HuH-7.5 (cell line): ENCODE measurements around the gene TMEM217.
"Not testable (repeated sequence)": the region's sequence is repeated elsewhere in the genome, so short reads cannot be mapped to it uniquely, and the experiment has no call there.

ENCODE experiments used
- DNase-seq: peaks from one replicate; pipeline ENCODE4 v3.0.0; 2011; ENCODE audit warnings: low spot score

TMEM217 gene

DNA sequence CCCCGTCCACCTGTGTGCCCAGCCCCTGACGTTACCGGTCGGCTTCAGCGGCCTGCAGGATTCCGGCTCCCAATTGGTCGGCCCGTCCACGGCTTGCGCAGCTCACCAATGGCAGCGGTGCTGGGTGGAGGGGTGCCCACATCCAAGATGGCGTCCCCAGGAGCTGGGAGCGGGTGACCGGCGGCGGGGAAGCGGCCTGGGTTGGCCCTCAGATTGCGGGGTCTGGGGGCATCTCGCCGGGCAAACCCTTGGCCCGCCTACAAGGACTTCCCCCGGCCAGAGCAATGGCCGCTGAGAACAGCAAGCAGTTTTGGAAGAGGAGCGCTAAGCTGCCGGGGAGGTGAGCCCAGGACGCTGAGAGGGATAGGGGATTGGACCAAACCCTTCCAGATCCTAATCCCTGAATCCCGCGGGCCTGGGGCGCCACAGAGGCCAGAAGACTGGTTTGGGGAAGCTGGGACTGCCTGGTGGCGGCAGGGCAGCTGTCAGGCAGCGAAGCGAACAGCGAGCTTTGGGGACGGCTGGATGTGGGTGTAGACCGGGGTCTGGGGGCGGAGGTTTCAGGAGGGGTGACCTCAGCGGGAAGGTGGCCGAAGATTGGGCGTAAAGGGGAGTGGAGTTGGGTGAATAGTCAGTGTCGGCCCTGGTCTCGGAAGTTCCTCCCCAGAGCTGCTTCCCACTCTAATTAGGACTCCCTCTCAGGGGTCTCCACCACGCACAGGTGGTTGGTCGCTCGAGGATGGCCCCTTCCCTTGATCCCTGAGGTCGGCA is at the start of gene TMEM217, which contains the start of gene TBC1D22B:
TMEM217 (minus strand) TSS at position 511 of the 771 bp plus-strand sequence. CDS start 39,114 bp downstream, outside the sequence.
TBC1D22B (plus strand) TSS at position 139 of the 771 bp plus-strand sequence; CDS start at position 285, 146 bp downstream.
- peak; percentile 83 for DNase-seq

DNA sequence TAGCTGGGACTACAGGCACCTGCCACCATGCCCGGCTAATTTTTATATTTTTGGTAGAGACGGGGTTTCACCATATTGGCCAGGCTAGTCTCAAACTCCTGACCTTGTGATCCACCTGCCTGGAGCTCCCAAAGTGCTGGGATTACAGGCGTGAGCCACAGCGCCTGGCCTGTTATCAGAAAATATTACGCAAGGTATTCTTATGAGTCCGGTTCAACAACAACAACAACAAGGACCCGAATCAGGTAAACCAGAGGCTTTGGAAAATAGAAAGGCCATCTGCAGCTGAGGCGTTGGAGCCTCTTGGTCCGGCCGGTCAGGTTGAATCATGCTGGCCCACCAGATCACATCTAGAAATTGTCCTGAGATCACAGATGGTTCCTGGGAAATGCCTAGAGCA is 49.5 kb upstream of the TMEM217 start:
- DNase-seq, result not testable (repeated sequence)

DNA sequence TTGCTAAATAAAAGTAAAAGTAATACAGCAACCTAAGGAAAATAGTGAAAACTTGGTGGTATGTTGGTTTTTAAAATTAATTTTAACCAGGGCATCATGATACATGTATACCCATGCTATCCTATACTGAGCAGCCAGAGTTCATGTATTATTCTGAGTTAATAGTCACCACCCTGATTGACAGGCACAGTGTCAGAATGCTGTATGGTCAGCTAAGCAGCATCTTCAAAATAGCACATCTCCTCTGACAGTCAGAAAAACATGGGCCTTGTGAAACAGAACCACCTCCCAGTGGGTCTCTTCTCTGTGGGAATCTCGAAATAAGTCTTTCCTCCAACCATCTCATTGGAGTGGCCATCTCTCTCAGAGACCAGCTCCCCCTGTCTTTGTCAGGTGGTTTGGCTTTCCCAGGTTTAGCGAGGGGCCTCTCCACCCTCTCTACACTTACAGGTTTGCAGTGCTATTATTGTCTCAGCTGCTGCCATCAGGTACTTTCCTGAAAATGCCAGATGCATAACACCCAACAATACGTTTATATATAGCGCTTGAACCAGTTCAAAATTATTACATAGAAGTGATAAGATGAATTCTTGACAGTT is 48.8 kb upstream of the TMEM217 start:
- no peak for DNase-seq

DNA sequence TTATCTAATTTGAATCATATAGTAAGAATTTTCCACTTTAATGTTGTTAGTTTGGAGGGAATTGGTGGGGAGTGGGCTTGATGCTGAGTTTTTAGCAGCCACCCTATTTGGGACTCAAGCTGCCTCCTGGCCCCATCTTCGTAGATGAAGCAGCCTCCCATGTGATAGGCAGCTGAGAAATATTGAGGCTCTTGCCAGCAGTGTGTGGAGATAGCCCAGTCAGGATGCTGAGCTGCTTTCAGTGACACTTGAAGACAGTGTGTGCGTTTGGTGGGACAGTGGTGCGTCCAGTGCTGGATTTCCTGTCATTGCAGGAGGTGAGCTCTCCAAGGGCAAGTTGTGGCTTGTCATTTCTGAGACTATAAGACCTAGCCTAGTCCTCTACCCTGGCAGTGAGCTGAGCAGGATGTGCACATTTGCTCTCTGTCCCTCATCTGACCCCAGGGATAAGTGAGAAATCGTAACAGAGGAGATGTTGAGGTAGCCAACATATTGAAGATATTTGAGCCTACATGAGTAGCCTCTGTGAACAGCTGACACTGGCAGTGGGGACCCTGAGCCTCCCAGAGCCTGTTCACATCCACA is 48.0 kb upstream of the TMEM217 start:
- DNase-seq, result no peak

DNA sequence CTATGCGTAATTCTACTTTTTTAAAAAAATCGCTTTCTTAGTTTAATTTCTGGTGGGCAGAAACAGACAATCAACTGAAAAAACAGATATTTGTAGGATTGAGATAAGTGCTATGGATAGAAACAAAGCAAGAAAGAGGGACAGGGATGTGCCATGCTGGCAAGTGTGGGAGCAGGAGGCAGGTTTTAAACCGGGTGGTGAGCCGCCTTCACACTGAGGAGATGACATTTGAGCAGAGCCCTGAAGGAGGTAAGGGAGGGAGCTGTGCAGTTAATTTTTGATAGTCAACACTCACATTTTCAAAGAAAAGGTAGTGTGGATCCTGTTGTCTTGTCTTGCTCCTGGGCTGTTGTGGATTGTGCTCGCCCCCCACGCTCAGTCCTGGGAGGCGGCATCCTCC is 46.8 kb upstream of the TMEM217 start:
- no peak for DNase-seq

DNA sequence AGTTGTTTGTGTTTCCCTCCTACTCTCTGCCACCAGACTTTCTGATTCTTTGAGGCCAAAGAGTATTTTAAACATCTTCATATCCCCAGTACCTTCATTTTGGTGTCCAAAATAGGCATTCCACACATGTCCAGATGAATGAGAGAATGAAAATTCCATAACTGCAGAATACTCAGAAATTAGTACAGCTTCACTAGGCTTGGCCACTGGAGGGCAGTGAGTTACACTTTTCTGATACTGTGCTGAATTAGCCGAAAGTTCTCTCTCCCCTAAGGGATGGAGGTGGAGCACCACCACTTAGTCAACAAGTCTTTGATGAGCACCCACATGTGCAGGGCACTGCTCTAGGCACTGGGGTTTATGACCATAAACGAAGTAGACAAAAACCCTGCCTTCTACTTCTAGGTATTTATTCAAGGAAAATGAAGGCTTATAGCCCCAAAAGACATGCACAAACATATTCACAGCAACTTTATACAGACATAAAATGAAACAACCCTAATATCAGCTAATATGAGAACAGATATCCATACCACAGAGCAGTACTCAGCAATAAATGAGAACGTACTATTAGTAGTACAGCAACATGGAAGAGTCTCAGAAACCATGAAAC is 46.1 kb upstream of the TMEM217 start:
- peak; percentile 12 for DNase-seq

DNA sequence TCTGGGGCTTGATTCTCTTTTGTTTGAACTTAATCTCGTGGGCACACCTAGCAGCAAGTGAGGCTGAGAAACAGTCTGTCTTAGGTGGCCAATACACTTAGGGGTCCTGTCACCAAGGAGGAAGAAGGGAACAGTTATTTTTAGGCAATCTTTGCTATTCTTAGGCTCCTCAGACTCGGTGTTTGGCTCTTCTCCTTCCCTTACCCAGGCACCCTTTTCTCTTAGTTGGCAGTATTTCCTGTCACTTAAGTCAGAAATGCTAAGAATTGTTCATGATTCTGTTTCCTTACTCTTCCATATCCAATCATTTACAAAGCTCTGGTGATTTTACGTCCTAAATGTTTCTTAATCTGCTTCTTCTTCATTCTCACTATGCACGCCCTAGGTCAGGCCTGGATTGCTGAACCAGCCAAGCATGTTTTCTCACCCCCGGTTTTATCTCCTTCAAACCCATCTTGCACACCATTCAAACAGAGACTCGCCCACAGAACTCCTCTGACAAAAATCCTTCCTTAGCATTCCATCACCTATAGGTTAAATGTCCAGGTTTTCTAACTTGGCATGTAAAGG is 45.2 kb upstream of the TMEM217 start:
- no peak for DNase-seq

DNA sequence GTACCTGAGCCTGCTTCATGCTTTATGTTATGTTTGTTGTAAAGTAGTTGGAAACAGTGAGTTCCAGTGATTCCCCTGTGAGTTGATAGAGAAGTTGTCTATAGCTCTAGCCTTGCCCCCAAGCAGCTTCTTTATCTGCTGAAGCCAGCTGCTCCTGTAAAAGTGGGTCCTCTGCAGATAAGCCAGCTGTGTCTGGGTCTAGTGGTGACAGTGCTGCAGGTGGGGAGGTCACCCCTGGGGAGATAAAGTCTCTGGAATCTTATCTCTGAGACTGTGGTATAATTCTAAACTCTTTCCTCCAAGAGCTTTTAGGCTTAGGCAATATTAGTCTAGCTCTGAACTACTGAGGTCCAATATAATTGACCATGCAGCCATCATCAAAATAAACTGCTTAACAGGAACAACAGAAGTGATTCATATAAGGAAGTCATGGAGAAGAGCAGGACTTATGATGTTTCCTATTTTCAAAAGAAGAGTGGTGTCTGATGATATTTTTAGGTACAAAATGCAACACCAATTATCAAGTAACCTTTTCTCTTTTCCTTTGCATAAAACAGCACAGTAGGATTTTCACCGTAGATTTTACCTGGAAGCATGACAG is 44.2 kb upstream of the TMEM217 start:
- no peak for DNase-seq

DNA sequence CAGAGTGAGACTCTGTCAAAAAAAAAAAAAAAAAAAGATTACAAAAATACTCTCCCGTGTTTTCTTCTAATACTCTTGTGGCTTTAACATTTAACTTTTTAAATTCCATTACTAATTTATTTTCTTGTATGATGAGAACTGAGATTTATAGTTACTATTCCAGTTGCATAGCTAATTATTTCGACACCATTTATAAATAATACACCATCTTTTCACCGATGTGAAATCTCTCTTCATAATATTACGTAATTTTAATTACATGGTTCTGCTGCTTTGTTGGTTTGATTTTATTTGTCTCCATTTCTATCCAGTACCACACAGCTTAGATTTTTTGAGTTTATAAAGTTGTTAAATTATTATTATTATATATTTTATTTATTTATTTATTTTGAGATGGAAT is 42.0 kb upstream of the TMEM217 start:
- DNase-seq, result no peak

DNA sequence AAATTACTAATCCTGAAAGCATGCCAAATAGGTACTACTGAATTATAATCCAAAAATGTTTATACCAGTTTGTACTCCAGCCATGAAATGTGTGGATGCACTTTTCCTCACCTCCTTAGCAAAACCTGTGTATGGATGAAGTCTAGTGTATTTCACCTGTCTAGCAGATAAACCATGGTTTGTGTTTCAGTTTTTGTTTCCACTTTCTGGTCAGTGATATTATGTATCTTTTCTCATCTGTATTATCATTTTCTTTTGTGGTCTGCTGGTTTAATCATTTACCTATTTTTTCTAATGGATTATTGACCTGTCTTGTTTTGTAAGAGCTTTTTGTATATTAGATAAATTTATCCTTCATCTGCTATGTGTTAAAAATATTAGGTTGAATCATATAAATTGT is 41.0 kb upstream of the TMEM217 start:
- no peak for DNase-seq

DNA sequence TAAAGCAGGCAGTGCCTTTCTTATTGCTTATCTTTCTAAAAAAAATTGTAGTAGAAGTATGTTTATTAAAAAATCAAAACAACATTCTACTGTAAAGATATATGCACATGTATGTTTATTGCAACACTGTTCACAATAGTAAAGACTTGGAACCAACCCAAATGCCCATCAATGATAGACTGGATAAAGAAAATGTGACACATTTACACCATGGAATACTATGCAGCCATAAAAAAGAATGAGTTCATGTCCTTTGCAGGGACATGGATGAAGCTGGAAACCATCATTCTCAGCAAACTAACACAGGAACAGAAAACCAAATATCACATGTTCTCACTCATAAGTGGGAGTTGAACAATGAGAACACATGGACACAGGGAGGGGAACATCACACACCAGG is 39.7 kb upstream of the TMEM217 start:
- not testable (repeated sequence) for DNase-seq

DNA sequence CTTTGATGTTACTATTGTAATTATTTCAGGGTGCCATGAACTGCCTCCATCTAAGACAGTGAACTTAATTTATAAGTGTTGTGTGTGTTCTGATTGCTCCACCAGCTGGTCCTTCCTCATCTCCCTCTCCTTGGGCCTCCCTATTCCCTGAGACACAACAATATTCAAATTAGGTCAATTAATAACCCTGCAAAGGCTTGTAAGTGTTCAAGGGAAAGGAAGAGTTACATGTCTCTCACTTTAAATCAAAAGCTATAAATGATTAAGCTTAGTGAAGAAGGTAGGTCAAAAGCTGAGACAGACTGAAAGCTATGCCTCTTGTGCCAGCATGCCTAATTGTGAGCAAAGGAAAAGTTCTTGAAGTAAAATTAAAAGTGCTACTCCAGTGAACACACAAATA is 35.5 kb upstream of the TMEM217 start:
- DNase-seq, result no peak

DNA sequence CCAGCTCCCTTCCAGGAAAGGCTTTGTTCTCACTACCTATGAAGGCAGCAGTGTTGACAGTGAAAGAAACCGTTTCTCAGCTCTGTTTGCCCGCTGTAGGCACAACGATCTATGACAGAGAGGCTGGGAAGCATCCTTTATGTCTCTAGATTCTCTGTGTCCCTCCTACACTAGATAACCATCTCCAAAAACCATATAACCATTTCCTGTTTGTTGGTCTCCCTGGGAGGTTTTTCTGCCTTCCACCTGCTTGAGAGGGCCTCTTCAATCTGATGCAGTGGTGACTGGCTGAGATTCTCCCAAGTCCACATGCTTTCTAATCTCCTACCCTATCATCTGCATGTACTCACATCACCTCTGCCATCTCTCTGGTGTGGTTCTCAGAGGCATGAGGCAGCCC is 32.0 kb upstream of the TMEM217 start:
- no peak for DNase-seq

DNA sequence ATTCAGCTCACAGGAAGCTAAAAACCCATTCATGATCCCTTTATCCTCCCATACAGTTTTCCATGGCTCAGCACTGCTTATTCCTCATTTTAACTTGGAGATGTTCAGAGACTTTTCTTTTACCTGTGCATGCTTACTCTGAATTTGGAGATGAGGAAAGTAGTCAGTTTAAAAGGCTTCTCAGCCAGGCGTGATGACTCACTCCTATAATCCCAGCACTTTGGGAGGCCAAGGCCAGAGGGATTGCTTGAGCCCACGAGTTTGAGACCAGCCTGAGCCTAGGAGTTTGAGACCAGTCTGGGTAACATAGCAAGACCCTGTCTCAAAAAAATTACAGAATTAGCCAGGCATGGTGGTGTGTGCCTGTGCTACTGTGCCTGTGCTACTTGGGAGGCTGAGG is 30.3 kb upstream of the TMEM217 start:
- no peak for DNase-seq

DNA sequence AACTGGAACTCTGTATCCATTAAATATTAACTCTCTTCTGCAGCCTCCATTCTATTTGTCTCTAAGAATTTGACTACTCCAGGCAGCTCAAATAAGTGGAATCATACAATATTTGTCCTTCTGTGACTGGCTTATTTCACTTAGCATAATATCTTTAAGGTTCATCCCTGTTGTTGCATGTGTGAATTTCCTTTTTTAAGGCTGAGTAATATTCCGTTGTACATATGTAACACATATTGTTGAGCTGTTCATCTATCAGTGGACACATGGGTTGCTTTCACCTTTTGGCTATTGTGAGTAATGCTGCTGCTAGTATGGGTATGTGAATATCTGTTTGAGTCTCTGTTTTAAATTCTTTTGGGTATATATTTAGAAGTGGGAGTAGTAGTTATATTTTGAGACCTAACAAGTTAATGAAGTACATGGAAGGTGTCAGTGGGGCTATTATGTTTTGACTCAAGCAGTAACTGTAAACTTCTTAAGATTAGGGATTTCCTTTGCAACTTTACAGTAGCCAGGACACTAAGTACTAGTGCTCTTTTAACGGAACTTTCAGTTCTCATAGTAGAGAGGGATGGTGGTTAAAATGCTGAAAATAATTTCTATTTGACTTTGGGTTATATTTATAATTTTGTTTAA is 29.7 kb upstream of the TMEM217 start:
- no peak for DNase-seq

DNA sequence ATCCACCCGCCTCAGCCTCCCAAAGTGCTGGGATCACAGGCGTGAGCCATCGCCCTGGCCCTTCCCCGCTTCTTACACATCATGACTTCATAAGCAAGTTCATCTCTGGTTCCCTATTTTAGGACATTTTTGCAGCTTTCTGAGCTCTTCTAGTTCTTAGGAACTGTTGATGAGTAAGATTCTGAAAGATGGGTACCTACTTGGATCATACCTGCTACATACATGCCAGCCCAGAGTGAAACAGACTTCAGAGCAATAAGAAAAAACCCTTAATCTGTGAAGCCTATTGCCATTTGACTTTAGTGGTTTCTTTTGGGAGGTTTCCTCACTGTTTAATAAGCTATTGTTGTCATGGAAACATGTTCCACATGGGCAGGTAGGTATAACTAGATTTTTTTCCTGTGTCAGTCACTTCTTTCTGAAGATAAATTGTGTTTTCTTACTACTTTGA is 27.9 kb upstream of the TMEM217 start:
- DNase-seq, result no peak

DNA sequence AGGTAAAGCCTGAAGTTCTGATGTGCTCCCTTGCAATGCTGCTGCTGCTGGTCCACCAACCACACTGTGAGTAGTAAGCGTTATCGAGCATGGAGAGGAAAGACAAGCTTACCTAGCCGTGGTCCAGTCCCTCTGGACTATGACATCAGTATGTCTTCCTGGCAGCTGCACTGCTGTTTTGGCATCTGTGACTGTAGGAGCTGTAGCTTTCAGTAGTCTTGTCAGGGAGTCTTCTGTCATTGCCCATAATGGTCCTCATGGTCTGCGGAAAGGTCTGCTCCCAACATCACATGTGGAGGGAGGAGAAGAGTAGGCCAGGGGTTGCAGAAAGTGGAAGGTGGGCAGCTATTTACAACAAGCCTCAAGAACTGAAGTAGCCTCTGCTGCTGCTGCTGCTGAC is 26.8 kb upstream of the TMEM217 start:
- no peak for DNase-seq

DNA sequence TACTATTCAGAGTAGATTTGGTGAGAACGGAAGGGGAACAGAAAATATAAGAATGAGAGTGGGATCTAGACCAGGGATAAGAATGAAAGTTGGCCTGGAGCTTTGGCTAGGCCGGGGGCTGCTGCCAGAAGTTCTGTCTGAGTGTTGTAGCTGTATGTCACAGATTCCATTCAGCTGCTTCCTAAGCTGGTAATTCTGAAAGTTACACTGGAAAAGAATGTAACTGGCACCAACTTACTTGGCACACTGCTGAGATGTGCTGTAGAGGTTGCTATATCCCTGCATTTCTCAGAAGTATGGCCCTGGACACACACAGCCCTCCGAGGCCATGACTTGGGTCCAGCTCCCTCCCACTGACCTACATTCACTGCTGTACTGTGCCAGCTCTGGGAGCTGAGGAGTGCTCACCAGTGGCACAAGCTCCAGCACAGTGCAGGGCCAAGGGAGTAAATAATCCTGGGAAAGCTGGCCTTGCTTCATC is 25.8 kb upstream of the TMEM217 start:
- no peak for DNase-seq

DNA sequence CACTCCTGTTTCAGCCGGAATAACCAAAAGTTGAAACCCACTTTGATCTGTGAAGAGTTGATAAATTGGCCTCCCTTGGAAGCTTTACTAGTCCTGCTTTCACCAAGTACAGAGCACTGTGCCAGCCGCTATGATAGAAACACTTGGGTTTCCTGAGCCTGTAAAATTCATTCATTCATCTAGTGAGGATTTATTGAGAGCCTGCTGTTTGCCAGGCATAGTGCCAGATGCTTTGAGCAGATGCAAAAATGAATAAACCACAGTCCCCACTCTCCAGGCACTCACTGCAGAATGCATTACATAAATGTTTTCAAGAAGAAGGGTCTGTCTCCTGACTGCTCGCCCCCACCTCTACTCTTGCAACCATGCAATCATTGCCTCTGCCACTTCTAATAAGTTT is 25.3 kb upstream of the TMEM217 start:
- DNase-seq, result no peak

DNA sequence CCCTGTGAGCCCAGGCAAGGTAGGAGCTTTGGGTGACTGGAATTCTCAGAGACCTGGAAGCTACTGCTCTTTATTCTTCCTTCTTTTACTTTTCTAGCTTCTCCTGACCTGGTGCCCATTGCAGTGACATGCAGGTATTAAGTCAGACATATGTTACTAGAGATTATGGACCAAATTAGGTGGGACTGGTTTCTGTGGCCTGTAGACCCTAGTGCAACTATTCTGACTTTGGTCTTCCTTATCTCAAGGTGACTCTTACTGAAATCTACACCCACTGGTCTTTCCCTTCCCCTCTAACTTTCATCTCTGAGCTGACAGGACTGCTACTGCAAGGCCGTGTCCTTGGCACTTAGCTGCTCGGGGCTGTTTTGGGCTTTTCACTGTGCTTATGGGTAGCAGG is 24.4 kb upstream of the TMEM217 start:
- no peak for DNase-seq

DNA sequence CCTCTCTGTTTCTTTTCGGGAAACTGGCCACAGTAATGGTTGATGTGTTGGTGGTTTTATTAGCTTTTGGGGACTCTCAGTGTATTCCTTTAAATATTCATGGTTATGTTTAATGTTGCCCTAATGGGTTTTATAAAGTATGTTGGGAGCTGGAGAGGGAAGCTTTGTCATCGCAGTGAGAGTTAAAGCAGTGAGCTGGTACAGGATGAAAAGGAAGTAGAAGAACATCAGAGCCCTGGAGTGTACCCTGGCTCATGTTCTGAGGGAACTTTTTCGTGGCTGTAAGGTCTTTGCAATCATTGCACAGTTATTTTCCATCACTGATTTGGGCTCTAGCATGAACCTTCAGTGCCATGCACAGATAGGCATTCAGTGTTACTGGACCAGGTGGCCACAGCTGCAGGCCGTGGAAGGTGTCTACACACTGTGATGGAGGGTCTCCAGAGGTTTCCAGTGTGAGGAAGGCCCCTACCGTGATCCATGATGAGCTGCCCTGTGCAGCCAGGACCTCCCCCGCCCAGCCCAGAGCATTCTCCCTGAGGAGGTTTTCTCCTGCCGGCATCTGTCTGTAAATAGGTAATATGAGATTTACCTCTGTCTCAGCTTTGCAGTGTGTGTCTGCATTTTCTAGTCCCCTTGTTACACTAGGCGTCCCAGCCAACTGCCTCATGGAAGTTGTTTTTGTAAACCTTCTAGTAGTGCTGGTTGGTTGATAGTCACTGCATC is 22.4 kb upstream of the TMEM217 start:
- DNase-seq, result no peak
